HepG2 (cell line): ENCODE data around the gene APPBP2. TPM values are rescaled to one million over a fixed set of nuclear protein-coding genes. Genes with fewer than 3 reads are reported as not detected.

Source experiments
- EZH2 ChIP-seq: conservative IDR thresholded peaks from 2 replicates; pipeline ENCODE4 v1.6.1; 2012; ENCODE audit warnings: mild to moderate bottlenecking, low read depth, low read length, moderate library complexity
- FOSL2 ChIP-seq: sonication (generic); formaldehyde crosslinking; IDR thresholded peaks from 2 replicates; pipeline ENCODE4 v1.4.0; 2020; ENCODE audit warnings: missing genetic modification reagents
- GLI4 ChIP-seq: sonication (generic); formaldehyde crosslinking; IDR thresholded peaks from 2 replicates; pipeline ENCODE4 v1.5.1; 2020; ENCODE audit warnings: missing genetic modification reagents, mild to moderate bottlenecking, moderate library complexity, borderline replicate concordance
- HINFP ChIP-seq: sonication (generic); formaldehyde crosslinking; IDR thresholded peaks from 2 replicates; pipeline ENCODE4 v1.4.0; 2020; ENCODE audit warnings: low read depth, mild to moderate bottlenecking, missing genetic modification reagents
- KDM1A ChIP-seq: IDR thresholded peaks from 2 replicates; pipeline ENCODE4 v1.6.1; 2016; ENCODE audit warnings: missing compliant biosample characterization
- NCOA5 ChIP-seq: sonication (generic); formaldehyde crosslinking; IDR thresholded peaks from 2 replicates; pipeline ENCODE4 v1.4.0; 2020; ENCODE audit warnings: missing genetic modification reagents
- NFYC ChIP-seq: IDR thresholded peaks from 2 replicates; pipeline ENCODE4 v1.6.1; 2016; ENCODE audit warnings: missing genetic modification reagents, missing compliant biosample characterization
- NR3C1 ChIP-seq: sonication (generic); formaldehyde crosslinking; IDR thresholded peaks from 2 replicates; pipeline ENCODE4 v1.4.0; 2020; ENCODE audit warnings: missing genetic modification reagents
- PBX2 ChIP-seq: IDR thresholded peaks from 2 replicates; pipeline ENCODE4 v1.6.1; 2016; ENCODE audit warnings: control low read depth
- PPARG ChIP-seq: conservative IDR thresholded peaks from 2 replicates; pipeline ENCODE4 v1.6.1; 2016; ENCODE audit warnings: missing biosample characterization, missing genetic modification reagents
- REST ChIP-seq, 2 experiments: IDR thresholded peaks; 2 replicates each; pipeline ENCODE4 v1.6.1; 2011 to 2012; ENCODE audit warnings: low read length in 2 of 2, borderline replicate concordance in 1 of 2, low read depth in 1 of 2, mild to moderate bottlenecking in 1 of 2, moderate library complexity in 1 of 2
- TFDP2 ChIP-seq: sonication (generic); formaldehyde crosslinking; IDR thresholded peaks from 2 replicates; pipeline ENCODE4 v1.4.0; 2020; ENCODE audit warnings: missing genetic modification reagents
- ZBTB2 ChIP-seq: sonication (generic); formaldehyde crosslinking; IDR thresholded peaks from 2 replicates; pipeline ENCODE4 v1.8.0; 2022; ENCODE audit warnings: low read depth, missing genetic modification reagents
- ZFP37 ChIP-seq: sonication (generic); formaldehyde crosslinking; IDR thresholded peaks from 2 replicates; pipeline ENCODE4 v1.4.0; 2020; ENCODE audit warnings: missing genetic modification reagents, borderline replicate concordance
- ZNF350 ChIP-seq: sonication (generic); formaldehyde crosslinking; IDR thresholded peaks from 2 replicates; pipeline ENCODE4 v1.4.0; 2020; ENCODE audit warnings: mild to moderate bottlenecking, low read depth, missing genetic modification reagents, borderline replicate concordance
- ZNF563 ChIP-seq: sonication (generic); formaldehyde crosslinking; IDR thresholded peaks from 2 replicates; pipeline ENCODE4 v1.8.0; 2022; ENCODE audit warnings: mild to moderate bottlenecking, moderate library complexity, missing genetic modification reagents
- ZNF607 ChIP-seq: sonication (generic); formaldehyde crosslinking; IDR thresholded peaks from 2 replicates; pipeline ENCODE4 v1.5.1; 2020; ENCODE audit warnings: missing genetic modification reagents, mild to moderate bottlenecking, borderline replicate concordance
- ZNF678 ChIP-seq: sonication (generic); formaldehyde crosslinking; IDR thresholded peaks from 2 replicates; pipeline ENCODE4 v1.4.0; 2020; ENCODE audit warnings: mild to moderate bottlenecking, missing genetic modification reagents
- ZNF777 ChIP-seq: sonication (generic); formaldehyde crosslinking; IDR thresholded peaks from 2 replicates; pipeline ENCODE4 v1.4.0; 2020; ENCODE audit warnings: missing genetic modification reagents
- ZNF792 ChIP-seq: IDR thresholded peaks from 2 replicates; pipeline ENCODE4 v1.6.1; 2016
- polyA plus RNA-seq, 8 experiments: library from polyadenylated mRNA; depleted of rRNA in 3 of 8; stranded (reverse) in 7 of 8; unstranded in 1 of 8; fragments of >200 nt; fragmentation: Illumina TruSeq in 4 of 8; extraction: Trizol in 4 of 8; gene quantifications; 2 replicates each; pipeline versions ENCODE4 v1.2.1 to v1.2.3, GENCODE V29; 2011 to 2016; ENCODE audit warnings: low read depth in 4 of 8, missing spikeins in 1 of 8, mixed read lengths in 1 of 8; ENCODE audit not compliant: insufficient read depth in 1 of 8
- total RNA-seq, 5 experiments: library from RNA; depleted of rRNA; stranded (reverse); fragments of >200 nt; fragmentation: Illumina TruSeq; extraction: Trizol; gene quantifications; 2 replicates each; pipeline ENCODE4 v1.2.3, GENCODE V29; 2016; ENCODE audit warnings: low read depth in 1 of 5

The APPBP2 gene
- total and polyA plus RNA-seq, 2 of the 13 experiments (the other 11 are each of a cell fraction or from before 2014, with no cell fraction given), result 17.5 to 45.8 TPM

- TF ChIP-seq REST (IDR thresholded peaks at IDR 0.05; ENCODE audit: borderline replicate concordance in 1 of 2, low read depth in 1 of 2, low read length in 2 of 2) (peak in 1 of 2 experiments; percentile 88), PBX2 (CRISPR knock-in tag) (no peak), FOSL2 (peak; percentile 60), ZNF350 (CRISPR knock-in tag) (peak; percentile 85), PPARG (CRISPR knock-in tag) (peak; percentile 55), ZFP37 (0 out of 2 replicates have a peak, but pooled peaks have one; percentile 37), GLI4 (CRISPR knock-in tag) (peak; percentile 92; the same call in 1 of the 2 replicates), KDM1A (CRISPR knock-in tag) (peak; percentile 62; the same call in 1 of the 2 replicates), ZNF607 (CRISPR knock-in tag) (0 out of 2 replicates have a peak, but pooled peaks have one; percentile 30), ZNF792 (CRISPR knock-in tag) (peak; percentile 14; the same call in 1 of the 2 replicates), NCOA5 (CRISPR knock-in tag) (no peak), ZNF563 (CRISPR knock-in tag) (0 out of 2 replicates have a peak, but pooled peaks have one; percentile 34), EZH2 (no peak), ZNF678 (CRISPR knock-in tag) (no peak), HINFP (peak; percentile 62; the same call in 1 of the 2 replicates), NFYC (CRISPR knock-in tag) (no peak; the same call in none of the 2 replicates), ZNF777 (peak; percentile 47; the same call in 1 of the 2 replicates), ZBTB2 (CRISPR knock-in tag) (no peak), TFDP2 (CRISPR knock-in tag) (peak; percentile 42; the same call in 1 of the 2 replicates), NR3C1 (CRISPR knock-in tag) (no peak)
Measured at GRCh38 chr17:60559995-60560859, 34.2 kb upstream of the APPBP2 start (continued).
